Spleen (tissue), 7 donors: ENCODE results near the gene UBE2E2.

Experiments used
- CTCF ChIP-seq, 11 experiments: fragments of 200-600 bp in 7 of 11; fragments of 450-650 bp in 4 of 11; sonication (generic) in 4 of 11; IDR thresholded peaks in 8 of 11; conservative IDR thresholded peaks in 3 of 11; 1 replicate in 7 of 11; 2 replicates in 4 of 11; pipeline versions ENCODE4 v1.4.0 to v1.8.0; 2016 to 2021; ENCODE audit warnings: antibody characterized with exemption in 11 of 11, inconsistent platforms in 4 of 11, mild to moderate bottlenecking in 1 of 11
- POLR2AphosphoS5 ChIP-seq, 3 donors: sonication (generic); formaldehyde crosslinking; IDR thresholded peaks; one replicate each; pipeline ENCODE4 v1.5.1; 2017; ENCODE audit warnings: antibody characterized with exemption in 3 of 3
- donor health status: DM: no; HTN: no; CAD: no; lungs with moderate emphysema.
- donor health status: DM: no; HTN: no; CAD: no.
- donor health status: DM: no; HTN: no; CAD: no.

GRCh38 chr3:23594894-23595670 lies 392.0 kb downstream of the UBE2E2 start:
- TF ChIP-seq CTCF (IDR thresholded peaks at IDR 0.05 in 8 of 11, conservative IDR thresholded peaks at IDR 0.05 in 3 of 11), result no peak
- TF ChIP-seq POLR2AphosphoS5 (IDR thresholded peaks at IDR 0.05), result no peak
